CD4-positive, alpha-beta T cell treated with Interleukin-15 for 1 hour (primary cell): ENCODE results near the gene CATSPERB.
"Not testable (repeated sequence)": the region's sequence is repeated elsewhere in the genome, so short reads cannot be mapped to it uniquely, and the experiment has no call there.

Experiments
- DNase-seq: peaks from one replicate; pipeline ENCODE4 v3.0.0-alpha.2; 2020

Gene CATSPERB

DNA sequence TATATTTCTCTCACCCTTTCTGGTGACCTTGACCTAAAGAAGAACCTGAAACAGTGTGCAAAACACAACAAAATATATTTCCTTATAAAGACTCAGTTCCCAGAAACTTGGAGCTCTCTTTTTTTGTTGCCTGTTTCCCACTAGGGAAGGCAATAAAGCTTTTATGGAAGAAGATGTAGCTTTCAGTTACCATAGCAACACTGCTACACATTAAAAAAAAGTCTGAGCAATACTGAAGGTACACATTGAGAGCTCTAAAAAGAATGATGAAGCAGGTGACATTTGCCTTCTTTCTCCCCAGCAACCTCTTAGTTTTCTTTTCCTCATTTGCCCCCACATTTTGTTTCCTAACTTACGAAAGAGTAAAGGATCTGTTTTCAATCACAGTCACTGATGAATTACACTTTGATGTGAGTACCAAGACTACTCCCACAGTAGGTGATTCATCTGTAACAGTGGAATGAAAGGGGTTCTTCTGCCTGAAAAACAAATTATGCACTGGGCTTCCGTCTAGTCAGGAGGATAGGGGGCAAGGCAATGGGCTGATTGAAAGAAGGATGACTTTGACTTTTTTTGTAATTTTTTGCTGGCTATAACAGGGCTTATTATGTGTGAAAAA is 1.1 kb upstream of the CATSPERB start:
- DNase-seq, result no peak

- DNase-seq, result no peak
Observed at GRCh38 chr14:91732439-91732838, 553 bp upstream of the CATSPERB start.

DNA sequence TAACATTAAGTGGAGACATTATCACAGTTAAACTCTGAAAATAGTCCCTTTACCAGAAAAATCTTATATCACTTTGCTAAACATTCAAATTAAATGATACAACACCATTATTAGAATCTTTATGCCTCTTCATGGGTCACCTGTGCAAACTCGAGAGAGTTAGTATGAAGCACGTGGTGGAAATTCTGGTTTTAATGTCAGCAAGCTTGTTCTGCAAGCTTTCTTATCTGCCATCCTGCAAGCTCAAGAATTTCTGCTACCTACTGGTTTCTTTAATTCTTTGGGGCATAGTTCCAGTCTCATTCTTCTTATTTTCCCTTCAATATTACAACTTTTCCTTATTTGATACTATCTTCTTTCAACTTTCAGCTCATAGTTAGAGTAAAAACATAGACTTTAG is 868 bp downstream of the CATSPERB start:
- DNase-seq, result no peak

GRCh38 chr14:91729756-91730155 is 2.1 kb downstream of the CATSPERB start:
- DNase-seq, result no peak

DNA sequence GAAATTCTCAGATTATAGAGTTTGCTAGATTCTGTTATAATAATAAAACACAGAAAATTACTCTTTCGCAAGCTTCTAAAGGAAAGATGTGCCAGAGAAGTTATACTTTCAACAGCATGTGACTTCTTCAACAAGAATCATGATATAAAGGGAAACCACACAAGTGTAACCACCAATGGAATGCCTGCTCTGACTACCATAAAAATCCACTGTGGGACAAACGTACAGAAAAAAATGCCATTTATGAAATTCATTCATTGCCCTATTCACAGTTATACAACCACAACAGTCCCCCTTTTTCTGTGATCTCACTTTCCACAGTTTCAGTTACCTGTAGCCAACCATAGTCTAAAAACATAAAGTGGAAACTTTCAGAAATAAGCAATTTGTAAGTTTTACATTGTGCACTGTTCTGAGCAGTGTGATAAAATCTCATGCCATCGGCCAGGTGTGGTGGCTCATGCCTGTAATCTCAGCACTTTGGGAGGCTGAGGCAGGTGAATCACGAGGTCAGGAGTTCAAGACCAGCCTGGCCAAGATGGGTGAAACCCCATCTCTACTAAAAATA is 3.2 kb downstream of the CATSPERB start:
- DNase-seq, result no peak

DNA sequence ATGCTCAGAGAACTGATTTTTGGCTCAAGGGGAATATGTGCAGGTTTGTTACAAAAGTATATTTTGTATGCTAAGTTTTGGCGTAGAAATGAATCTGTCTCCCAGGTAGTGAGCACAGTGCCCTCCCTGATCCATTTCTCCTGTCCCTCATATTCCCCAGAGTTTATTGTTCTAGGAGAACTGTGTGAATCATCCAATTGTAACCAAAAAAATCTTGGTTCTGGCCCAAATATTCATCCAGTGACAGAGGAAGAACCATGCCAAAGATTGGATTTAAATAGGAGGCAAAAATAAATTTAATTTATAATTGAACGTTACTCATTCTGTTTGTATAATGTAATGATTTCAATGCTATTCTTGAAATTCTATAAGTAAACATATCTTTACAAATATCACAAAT is 4.8 kb downstream of the CATSPERB start:
- DNase-seq, result no peak

GRCh38 chr14:91723501-91723900 is 8.4 kb downstream of the CATSPERB start:
- DNase-seq, result no peak

GRCh38 chr14:91722386-91722785 is 9.5 kb downstream of the CATSPERB start:
- DNase-seq, result no peak

GRCh38 chr14:91719839-91720238 is 12.0 kb downstream of the CATSPERB start:
- no peak for DNase-seq

DNA sequence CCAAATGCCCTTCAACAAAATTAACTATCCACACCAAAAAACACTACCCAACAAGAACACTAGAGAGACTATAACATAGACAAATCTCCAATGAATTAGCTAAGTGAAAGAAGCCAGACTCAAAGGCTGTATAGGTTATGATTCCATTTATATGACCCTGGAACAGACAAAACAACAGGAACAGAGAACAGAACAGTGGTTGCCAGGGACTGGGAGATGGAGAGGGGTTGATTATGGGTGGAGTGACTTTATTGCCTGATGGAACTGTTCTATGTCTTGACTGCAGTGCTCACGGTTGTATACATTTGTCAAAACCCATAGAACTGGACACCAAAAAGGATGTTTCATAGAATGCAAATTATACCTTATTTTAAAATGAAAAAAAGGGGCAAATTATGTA is 14.9 kb downstream of the CATSPERB start:
- DNase-seq, result no peak

DNA sequence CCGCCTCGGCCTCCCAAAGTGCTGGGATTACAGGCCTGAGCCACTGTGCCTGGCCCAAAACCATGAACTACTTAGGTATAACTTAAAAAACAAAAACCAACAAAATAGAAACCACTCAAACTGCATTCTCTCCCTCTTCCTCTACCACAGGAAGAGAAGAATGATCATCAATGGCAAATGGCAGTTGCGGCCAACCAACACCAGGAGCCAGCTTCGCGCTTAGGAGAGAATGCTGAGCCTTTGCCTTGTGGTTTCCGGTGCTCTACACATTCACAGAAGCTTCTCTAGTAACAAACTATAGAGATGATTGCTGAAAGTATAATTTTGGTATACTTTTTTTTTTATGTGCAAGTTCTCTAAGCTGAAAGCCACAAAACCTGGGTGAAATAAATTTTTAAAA is 17.1 kb downstream of the CATSPERB start:
- DNase-seq, result peak; percentile 17

GRCh38 chr14:91708795-91709194 is 23.1 kb downstream of the CATSPERB start:
- no peak for DNase-seq

DNA sequence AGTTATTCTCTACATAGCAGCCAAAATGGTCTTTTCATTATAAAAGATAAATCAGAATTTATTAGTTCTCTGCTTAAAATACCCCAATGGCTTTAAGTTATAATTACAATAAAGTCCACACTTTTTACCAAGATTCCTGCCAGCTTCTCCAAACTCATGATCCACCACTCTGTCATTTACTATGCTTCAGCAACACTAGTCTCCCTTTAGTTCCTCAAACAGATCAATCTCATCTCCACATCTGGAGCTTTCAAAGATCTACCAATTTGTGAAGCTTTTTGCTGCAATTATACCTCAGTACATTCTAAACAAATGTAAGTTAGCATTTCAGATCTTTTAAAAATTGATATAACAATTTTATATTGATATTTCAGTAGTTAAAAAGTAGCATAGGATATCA is 24.9 kb downstream of the CATSPERB start:
- no peak for DNase-seq

GRCh38 chr14:91694643-91695042 is 37.2 kb downstream of the CATSPERB start:
- DNase-seq, result no peak

GRCh38 chr14:91693346-91693745 is 38.5 kb downstream of the CATSPERB start:
- no peak for DNase-seq

GRCh38 chr14:91692075-91692474 is 39.8 kb downstream of the CATSPERB start:
- DNase-seq, result no peak

GRCh38 chr14:91689608-91690007 is 42.3 kb downstream of the CATSPERB start:
- no peak for DNase-seq

DNA sequence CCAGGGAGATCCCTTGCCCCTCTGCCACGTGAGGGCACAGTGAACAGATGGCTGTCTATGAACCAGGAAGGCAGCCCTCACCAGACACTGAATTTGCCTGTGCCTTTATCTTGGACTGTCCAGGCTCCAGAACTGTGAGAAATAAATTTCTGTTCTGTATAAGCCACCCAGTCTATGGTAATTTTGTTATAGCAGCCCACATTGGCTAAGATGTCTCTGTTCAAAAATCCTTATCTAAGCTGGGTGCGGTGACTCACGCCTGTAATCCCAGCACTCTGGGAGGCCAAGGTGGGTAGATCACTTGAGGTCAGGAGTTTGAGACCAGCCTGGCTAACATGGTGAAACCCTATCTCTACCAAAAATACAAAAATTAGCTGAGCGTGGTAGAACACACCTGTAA is 44.5 kb downstream of the CATSPERB start:
- DNase-seq, result not testable (repeated sequence)

GRCh38 chr14:91685600-91685999 is 46.3 kb downstream of the CATSPERB start:
- DNase-seq, result no peak

DNA sequence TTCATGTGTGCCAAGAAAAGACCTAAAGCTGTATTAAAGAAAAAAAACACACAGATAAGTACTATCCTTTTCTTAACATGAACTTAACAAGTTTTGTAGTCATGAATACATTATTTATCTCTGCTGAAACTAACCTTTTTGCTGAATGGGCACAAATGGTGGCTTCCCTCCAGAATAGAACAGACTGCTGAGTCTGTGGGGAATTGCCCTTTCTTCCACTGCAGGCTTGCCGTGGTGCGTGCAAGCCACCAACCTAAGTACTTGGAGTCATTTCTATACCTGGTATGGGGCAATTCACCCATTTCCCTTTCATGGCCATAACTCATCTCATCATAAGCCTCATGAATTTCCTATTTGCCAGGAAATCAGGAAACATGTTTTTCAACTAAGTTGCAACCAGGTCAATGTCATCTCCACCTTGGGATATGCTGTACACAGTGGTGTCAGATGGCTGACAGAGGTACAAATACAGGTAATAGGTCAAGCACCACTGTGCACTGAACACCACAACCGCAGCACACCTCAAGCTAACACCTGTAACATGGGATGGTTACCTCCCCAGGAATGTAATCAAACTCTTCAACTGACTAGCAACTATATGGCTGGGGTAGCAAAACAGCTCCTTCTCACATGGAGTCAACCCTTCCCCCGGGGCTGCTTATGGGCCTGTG is 49.9 kb downstream of the CATSPERB start:
- no peak for DNase-seq

GRCh38 chr14:91681118-91681517 is 50.8 kb downstream of the CATSPERB start:
- no peak for DNase-seq

DNA sequence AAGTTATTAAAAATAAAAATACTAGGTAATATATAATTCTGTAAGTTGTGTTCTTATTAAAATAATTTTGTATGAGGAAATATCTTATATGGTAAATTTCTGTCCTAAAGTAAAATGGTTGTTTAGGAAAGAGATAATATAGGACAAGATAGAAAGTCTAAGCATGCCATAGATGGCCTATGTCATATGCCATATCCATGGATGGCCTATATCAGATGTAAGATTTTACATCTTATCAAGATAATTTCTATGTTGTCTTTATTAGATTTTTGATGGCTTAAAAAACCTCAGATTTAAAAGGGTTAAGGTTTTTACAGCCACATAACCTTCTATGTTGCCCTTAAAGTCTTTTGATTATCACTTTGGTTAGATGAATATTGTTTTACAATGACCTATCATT is 52.6 kb downstream of the CATSPERB start:
- DNase-seq, result no peak

GRCh38 chr14:91677687-91678086 is 54.2 kb downstream of the CATSPERB start:
- DNase-seq, result not testable (repeated sequence)

DNA sequence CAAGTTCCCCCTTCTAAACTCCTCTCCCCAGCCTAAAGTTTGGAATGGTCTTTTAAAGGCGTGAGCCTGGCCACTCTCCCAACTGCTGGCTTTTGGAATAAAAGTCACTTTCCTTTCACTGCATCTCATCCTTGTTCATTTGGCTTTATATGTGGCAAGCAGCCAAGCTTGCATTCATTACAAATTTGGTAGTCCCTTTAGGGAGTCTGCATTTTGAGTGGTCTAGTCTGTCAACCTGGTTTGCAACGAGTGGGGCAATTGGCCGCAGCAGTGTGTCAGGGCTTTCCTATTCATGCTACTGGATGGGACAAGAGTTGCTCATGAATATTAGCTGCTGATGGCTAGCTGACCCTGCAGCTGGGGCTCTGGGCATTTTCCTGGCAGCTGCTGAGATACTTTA is 57.0 kb downstream of the CATSPERB start:
- DNase-seq, result no peak

DNA sequence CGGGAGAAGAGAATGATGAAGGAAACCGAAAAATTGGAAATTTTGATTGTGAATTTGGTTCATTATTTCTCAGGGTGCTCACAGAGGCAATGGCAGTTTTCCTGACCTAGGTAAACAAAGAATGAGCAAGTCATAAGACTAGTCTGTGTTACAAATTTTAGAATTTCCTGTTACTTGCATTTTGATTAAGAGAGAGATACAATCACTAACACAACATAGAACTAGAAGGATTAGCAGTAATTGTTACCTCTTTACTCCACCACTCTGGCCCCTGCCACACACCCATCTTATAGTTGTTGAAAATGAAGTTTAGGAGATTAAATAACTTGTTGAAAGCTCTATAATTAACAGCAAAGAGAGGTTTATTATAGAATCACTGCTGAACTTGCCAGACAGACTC is 62.0 kb downstream of the CATSPERB start:
- DNase-seq, result no peak
